HepG2 (cell line): ENCODE data around the gene TOMM20. TPM values are rescaled to one million over a fixed set of nuclear protein-coding genes. Genes with fewer than 3 reads are reported as not detected.

ENCODE experiments used
- ADNP ChIP-seq: sonication (generic); formaldehyde crosslinking; IDR thresholded peaks from 2 replicates; pipeline ENCODE4 v1.4.0; 2020; ENCODE audit warnings: missing genetic modification reagents
- CEBPB ChIP-seq: IDR thresholded peaks from 2 replicates; pipeline ENCODE4 v1.6.1; 2011; ENCODE audit warnings: low read depth, low read length, improper control_type of control experiment, borderline replicate concordance
- CEBPG ChIP-seq: IDR thresholded peaks from 2 replicates; pipeline ENCODE4 v1.6.1; 2016
- CHD2 ChIP-seq: IDR thresholded peaks from 2 replicates; pipeline ENCODE4 v1.6.1; 2011; ENCODE audit warnings: low read depth, low read length, improper control_type of control experiment
- GATA4 ChIP-seq: sonication (generic); IDR thresholded peaks from 2 replicates; pipeline ENCODE4 v1.6.1; 2016; ENCODE audit warnings: antibody characterized with exemption, low read depth, borderline replicate concordance
- LBX2 ChIP-seq: sonication (generic); formaldehyde crosslinking; IDR thresholded peaks from 2 replicates; pipeline ENCODE4 v1.5.0; 2020; ENCODE audit warnings: missing genetic modification reagents, mild to moderate bottlenecking, borderline replicate concordance
- MIER3 ChIP-seq: IDR thresholded peaks from 2 replicates; pipeline ENCODE4 v1.6.1; 2016; ENCODE audit warnings: missing compliant biosample characterization, borderline replicate concordance
- MNT ChIP-seq: fragments of 450-650 bp; IDR thresholded peaks from 2 replicates; pipeline ENCODE4 v1.6.1; 2016
- NAIF1 ChIP-seq: sonication (generic); formaldehyde crosslinking; IDR thresholded peaks from 2 replicates; pipeline ENCODE4 v1.5.0; 2020; ENCODE audit warnings: mild to moderate bottlenecking, missing genetic modification reagents, borderline replicate concordance
- PATZ1 ChIP-seq: sonication (generic); formaldehyde crosslinking; IDR thresholded peaks from 2 replicates; pipeline ENCODE4 v1.4.0; 2020; ENCODE audit warnings: missing genetic modification reagents
- SMAD3 ChIP-seq: sonication (generic); formaldehyde crosslinking; IDR thresholded peaks from 2 replicates; pipeline ENCODE4 v1.4.0; 2020; ENCODE audit warnings: missing genetic modification reagents
- SMC3 ChIP-seq: IDR thresholded peaks from 2 replicates; pipeline ENCODE4 v1.6.1; 2011; ENCODE audit warnings: low read length, improper control_type of control experiment
- ZNF639 ChIP-seq: conservative IDR thresholded peaks from 2 replicates; pipeline ENCODE4 v1.6.1; 2018; ENCODE audit warnings: missing genetic modification reagents
- ZNF652 ChIP-seq: IDR thresholded peaks from 2 replicates; pipeline ENCODE4 v1.6.1; 2016; ENCODE audit warnings: low read depth, borderline replicate concordance
- ZNF703 ChIP-seq: sonication (generic); formaldehyde crosslinking; IDR thresholded peaks from 2 replicates; pipeline ENCODE4 v1.5.1; 2020; ENCODE audit warnings: missing genetic modification reagents, mild to moderate bottlenecking, moderate library complexity, borderline replicate concordance
- ZNF781 ChIP-seq: sonication (generic); formaldehyde crosslinking; IDR thresholded peaks from 2 replicates; pipeline ENCODE4 v1.5.1; 2020; ENCODE audit warnings: borderline replicate concordance, mild to moderate bottlenecking, missing genetic modification reagents; ENCODE audit errors: not compliant biosample characterization
- polyA plus RNA-seq, 8 experiments: library from polyadenylated mRNA; depleted of rRNA in 3 of 8; stranded (reverse) in 7 of 8; unstranded in 1 of 8; fragments of >200 nt; fragmentation: Illumina TruSeq in 4 of 8; extraction: Trizol in 4 of 8; gene quantifications; 2 replicates each; pipeline versions ENCODE4 v1.2.1 to v1.2.3, GENCODE V29; 2011 to 2016; ENCODE audit warnings: low read depth in 4 of 8, missing spikeins in 1 of 8, mixed read lengths in 1 of 8; ENCODE audit not compliant: insufficient read depth in 1 of 8
- total RNA-seq, 5 experiments: library from RNA; depleted of rRNA; stranded (reverse); fragments of >200 nt; fragmentation: Illumina TruSeq; extraction: Trizol; gene quantifications; 2 replicates each; pipeline ENCODE4 v1.2.3, GENCODE V29; 2016; ENCODE audit warnings: low read depth in 1 of 5
- TF ChIP-seq, protein P1 (sequence below): sonication (generic); formaldehyde crosslinking; IDR thresholded peaks from 2 replicates; pipeline ENCODE4 v1.5.1; 2020; ENCODE audit warnings: mild to moderate bottlenecking, missing genetic modification reagents, borderline replicate concordance
- TF ChIP-seq, protein P2 (sequence below), 2 experiments: IDR thresholded peaks; 2 replicates each; pipeline ENCODE4 v1.6.1; 2011 to 2012; ENCODE audit warnings: low read length in 2 of 2, borderline replicate concordance in 1 of 2, low read depth in 1 of 2, mild to moderate bottlenecking in 1 of 2, moderate library complexity in 1 of 2

TOMM20 gene
- total and polyA plus RNA-seq, 2 of the 13 experiments (the other 11 are each of a cell fraction or from before 2014, with no cell fraction given), result 153 to 376 TPM

DNA sequence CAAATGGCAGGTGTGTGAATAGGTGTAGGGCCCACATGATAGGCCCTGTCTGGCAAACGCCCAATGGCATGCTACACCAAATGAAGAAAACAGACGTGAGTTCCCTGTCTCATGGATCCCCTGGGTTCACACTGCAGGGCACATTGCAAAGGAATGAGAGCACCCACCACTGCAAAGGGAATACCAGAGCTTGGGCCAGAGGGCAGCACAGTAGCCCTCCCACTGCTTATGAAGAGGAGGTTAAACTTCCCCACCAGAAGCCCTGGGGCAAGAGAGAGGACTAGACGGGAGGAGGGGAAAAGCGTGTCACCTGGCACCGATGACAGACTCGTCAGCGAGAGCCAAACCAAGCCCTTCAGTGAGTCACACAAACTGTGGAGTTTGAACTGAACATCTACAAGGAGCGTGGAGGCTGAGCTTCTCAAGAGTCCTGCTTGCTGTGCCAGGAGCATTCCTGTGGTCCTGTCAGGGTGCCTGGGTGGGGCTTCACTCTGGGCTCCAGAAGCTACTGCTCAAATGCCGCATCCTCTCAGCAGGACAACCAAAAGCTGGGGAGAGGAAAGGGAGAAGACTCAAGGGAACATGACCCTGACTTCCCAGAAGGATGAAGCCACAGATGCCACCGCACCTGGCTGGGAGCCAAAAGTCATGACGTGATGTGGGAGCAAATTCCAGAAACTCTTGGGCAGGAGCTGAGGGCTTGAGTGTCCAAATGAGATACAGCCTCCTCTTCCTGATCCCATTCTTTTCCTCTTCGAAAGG, 61.1 kb downstream of the TOMM20 start (continued):
- TF ChIP-seq ADNP (CRISPR knock-in tag), result no peak
- TF ChIP-seq CEBPB, result no peak
- no peak for TF ChIP-seq MNT
- TF ChIP-seq GATA4, result no peak
- TF ChIP-seq ZNF652, result no peak
- TF ChIP-seq ZNF703, result no peak
- no peak for TF ChIP-seq SMC3
- no peak for TF ChIP-seq NAIF1
- no peak for TF ChIP-seq CHD2
- no peak for TF ChIP-seq CEBPG (CRISPR knock-in tag)
- TF ChIP-seq LBX2, result no peak
- TF ChIP-seq PATZ1 (CRISPR knock-in tag), result no peak
- TF ChIP-seq, protein P1, sequence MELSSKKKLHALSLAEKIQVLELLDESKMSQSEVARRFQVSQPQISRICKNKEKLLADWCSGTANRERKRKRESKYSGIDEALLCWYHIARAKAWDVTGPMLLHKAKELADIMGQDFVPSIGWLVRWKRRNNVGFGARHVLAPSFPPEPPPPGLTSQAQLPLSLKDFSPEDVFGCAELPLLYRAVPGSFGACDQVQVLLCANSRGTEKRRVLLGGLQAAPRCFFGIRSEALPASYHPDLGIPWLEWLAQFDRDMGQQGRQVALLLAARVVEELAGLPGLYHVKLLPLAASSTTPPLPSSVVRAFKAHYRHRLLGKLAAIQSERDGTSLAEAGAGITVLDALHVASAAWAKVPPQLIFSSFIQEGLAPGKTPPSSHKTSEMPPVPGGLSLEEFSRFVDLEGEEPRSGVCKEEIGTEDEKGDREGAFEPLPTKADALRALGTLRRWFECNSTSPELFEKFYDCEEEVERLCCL (CRISPR knock-in tag), result no peak
- no peak for TF ChIP-seq SMAD3 (CRISPR knock-in tag)
- no peak for TF ChIP-seq MIER3 (CRISPR knock-in tag)
- TF ChIP-seq, protein P2, sequence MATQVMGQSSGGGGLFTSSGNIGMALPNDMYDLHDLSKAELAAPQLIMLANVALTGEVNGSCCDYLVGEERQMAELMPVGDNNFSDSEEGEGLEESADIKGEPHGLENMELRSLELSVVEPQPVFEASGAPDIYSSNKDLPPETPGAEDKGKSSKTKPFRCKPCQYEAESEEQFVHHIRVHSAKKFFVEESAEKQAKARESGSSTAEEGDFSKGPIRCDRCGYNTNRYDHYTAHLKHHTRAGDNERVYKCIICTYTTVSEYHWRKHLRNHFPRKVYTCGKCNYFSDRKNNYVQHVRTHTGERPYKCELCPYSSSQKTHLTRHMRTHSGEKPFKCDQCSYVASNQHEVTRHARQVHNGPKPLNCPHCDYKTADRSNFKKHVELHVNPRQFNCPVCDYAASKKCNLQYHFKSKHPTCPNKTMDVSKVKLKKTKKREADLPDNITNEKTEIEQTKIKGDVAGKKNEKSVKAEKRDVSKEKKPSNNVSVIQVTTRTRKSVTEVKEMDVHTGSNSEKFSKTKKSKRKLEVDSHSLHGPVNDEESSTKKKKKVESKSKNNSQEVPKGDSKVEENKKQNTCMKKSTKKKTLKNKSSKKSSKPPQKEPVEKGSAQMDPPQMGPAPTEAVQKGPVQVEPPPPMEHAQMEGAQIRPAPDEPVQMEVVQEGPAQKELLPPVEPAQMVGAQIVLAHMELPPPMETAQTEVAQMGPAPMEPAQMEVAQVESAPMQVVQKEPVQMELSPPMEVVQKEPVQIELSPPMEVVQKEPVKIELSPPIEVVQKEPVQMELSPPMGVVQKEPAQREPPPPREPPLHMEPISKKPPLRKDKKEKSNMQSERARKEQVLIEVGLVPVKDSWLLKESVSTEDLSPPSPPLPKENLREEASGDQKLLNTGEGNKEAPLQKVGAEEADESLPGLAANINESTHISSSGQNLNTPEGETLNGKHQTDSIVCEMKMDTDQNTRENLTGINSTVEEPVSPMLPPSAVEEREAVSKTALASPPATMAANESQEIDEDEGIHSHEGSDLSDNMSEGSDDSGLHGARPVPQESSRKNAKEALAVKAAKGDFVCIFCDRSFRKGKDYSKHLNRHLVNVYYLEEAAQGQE (IDR thresholded peaks at IDR 0.05; ENCODE audit: borderline replicate concordance in 1 of 2, low read depth in 1 of 2, low read length in 2 of 2), result no peak
- TF ChIP-seq ZNF781, result no peak
- no peak for TF ChIP-seq ZNF639 (CRISPR knock-in tag)
